H1 (cell line): ENCODE data around the gene RAD51B. TPM values are rescaled to one million over a fixed set of nuclear protein-coding genes. Genes with fewer than 3 reads are reported as not detected.

Experiments used
- CTCF ChIA-PET: fragments of 300-600 bp; sonication (Branson Sonifier 250); formaldehyde crosslinking; loops from one replicate; lab custom pipeline; 2021; ENCODE audit not compliant: partially characterized antibody; lab: Charles Lee
- POLR2A ChIA-PET: fragments of 300-600 bp; sonication (Branson Sonifier 250); formaldehyde crosslinking; loops from one replicate; lab custom pipeline; 2021; ENCODE audit warnings: inconsistent platforms; ENCODE audit not compliant: partially characterized antibody; lab: Charles Lee
- DNase-seq, 2 experiments: peaks; one replicate each; pipeline versions ENCODE4 v3.0.0 to v3.0.0-alpha.2; 2010 to 2022; ENCODE audit warnings: low spot score in 2 of 2, low read depth in 1 of 2, mixed read lengths in 1 of 2
- FAIRE-seq: peaks from 2 replicates; lab custom pipeline; 2011; peaks lifted over from hg19 to GRCh38; lab: Jason Lieb, UNC
- H2AFZ ChIP-seq: 2 replicates; pipeline ENCODE4 v1.8.1; 2012; ENCODE audit warnings: low read length, inconsistent platforms
- H2AK5ac ChIP-seq: 2 replicates; pipeline ENCODE4 v1.6.1; 2013; ENCODE audit warnings: low read depth, low read length
- H2BK120ac ChIP-seq: replicated peaks from 2 replicates; pipeline ENCODE3; 2013; ENCODE audit warnings: low read depth, low read length, inconsistent platforms
- H2BK12ac ChIP-seq: 2 replicates; pipeline ENCODE4 v1.6.1; 2013; ENCODE audit warnings: low read depth, low read length
- H2BK15ac ChIP-seq: 2 replicates; pipeline ENCODE4 v1.6.1; 2013; ENCODE audit warnings: low read length
- H2BK20ac ChIP-seq: 2 replicates; pipeline ENCODE4 v1.6.1; 2013; ENCODE audit warnings: low read length
- H2BK5ac ChIP-seq: 2 replicates; pipeline ENCODE4 v1.6.1; 2013; ENCODE audit warnings: low read depth, low read length
- H3K14ac ChIP-seq: 2 replicates; pipeline ENCODE4 v1.6.1; 2013; ENCODE audit warnings: inconsistent platforms; ENCODE audit not compliant: insufficient read length
- H3K18ac ChIP-seq: 2 replicates; pipeline ENCODE4 v1.6.1; 2013; ENCODE audit warnings: low read length; ENCODE audit errors: extremely low read depth
- H3K23ac ChIP-seq: 2 replicates; pipeline ENCODE4 v1.6.1; 2013; ENCODE audit warnings: inconsistent platforms; ENCODE audit not compliant: insufficient read length
- H3K23me2 ChIP-seq: 2 replicates; pipeline ENCODE4 v1.6.1; 2013; ENCODE audit warnings: low read depth, low read length
- H3K27ac ChIP-seq: 2 replicates; pipeline ENCODE4 v1.6.1; 2011; ENCODE audit warnings: low read depth, low read length, inconsistent platforms
- H3K27me3 ChIP-seq, 4 experiments: replicated peaks in 1 of 4; 1 replicate in 1 of 4; 2 replicates in 3 of 4; pipeline versions ENCODE4 v1.6.1 to v1.8.1; 2011 to 2013; ENCODE audit warnings: low read length in 3 of 4, mild to moderate bottlenecking in 3 of 4, inconsistent platforms in 2 of 4, mixed read lengths in 2 of 4, moderate library complexity in 1 of 4; ENCODE audit not compliant: control insufficient read depth in 3 of 4, insufficient read depth in 3 of 4; ENCODE audit errors: extremely low read depth in 1 of 4
- H3K36me3 ChIP-seq, 4 experiments: 2 replicates each; pipeline versions ENCODE4 v1.6.1 to v1.8.1; 2011 to 2013; ENCODE audit warnings: mild to moderate bottlenecking in 4 of 4, low read length in 3 of 4, moderate library complexity in 2 of 4, control low read depth in 1 of 4, inconsistent platforms in 1 of 4; ENCODE audit not compliant: insufficient read depth in 4 of 4, control insufficient read depth in 2 of 4
- H3K4ac ChIP-seq: replicated peaks from 2 replicates; pipeline ENCODE3; 2013; ENCODE audit warnings: low read length, low read depth, mixed read lengths, inconsistent platforms; ENCODE audit not compliant: insufficient read length
- H3K4me1 ChIP-seq, 4 experiments: replicated peaks in 1 of 4; 1 replicate in 1 of 4; 2 replicates in 3 of 4; pipeline versions ENCODE4 v1.6.1 to v1.8.1; 2011 to 2013; ENCODE audit warnings: low read length in 3 of 4, inconsistent platforms in 2 of 4, mixed read lengths in 1 of 4; ENCODE audit not compliant: insufficient read depth in 4 of 4, control insufficient read depth in 3 of 4
- H3K4me2 ChIP-seq, 2 experiments: 2 replicates each; pipeline versions ENCODE4 v1.6.1 to v1.8.1; 2011 to 2013; ENCODE audit warnings: low read depth in 2 of 2, low read length in 2 of 2, control low read depth in 1 of 2, inconsistent platforms in 1 of 2, mild to moderate bottlenecking in 1 of 2; ENCODE audit not compliant: insufficient read depth in 1 of 2
- H3K4me3 ChIP-seq, 4 experiments: fragments of 200-600, 300-600 bp in 1 of 4; sonication (generic), shearing (Covaris generic), sonication (Bioruptor Twin) in 1 of 4; 2 replicates each; pipeline versions ENCODE4 v1.5.1 to v1.8.1; 2011 to 2016; ENCODE audit warnings: low read length in 4 of 4, low read depth in 3 of 4, control low read depth in 2 of 4, inconsistent platforms in 2 of 4, mild to moderate bottlenecking in 2 of 4, mixed read lengths in 1 of 4, moderate library complexity in 1 of 4; ENCODE audit not compliant: insufficient read depth in 2 of 4; ENCODE audit errors: extremely low read depth in 1 of 4
- H3K56ac ChIP-seq: replicated peaks from 2 replicates; pipeline ENCODE3; 2013; ENCODE audit warnings: low read depth, mild to moderate bottlenecking, mixed read lengths, low read length, inconsistent platforms; ENCODE audit not compliant: insufficient read length
- H3K79me1 ChIP-seq: 2 replicates; pipeline ENCODE4 v1.6.1; 2013; ENCODE audit warnings: low read depth, low read length, control low read depth
- H3K79me2 ChIP-seq, 2 experiments: 2 replicates each; pipeline versions ENCODE4 v1.6.1 to v1.8.1; 2012 to 2013; ENCODE audit warnings: low read length in 2 of 2, mild to moderate bottlenecking in 2 of 2, inconsistent platforms in 1 of 2; ENCODE audit not compliant: insufficient read depth in 2 of 2, control insufficient read depth in 1 of 2
- H3K9ac ChIP-seq, 4 experiments: replicated peaks in 1 of 4; 1 replicate in 1 of 4; 2 replicates in 3 of 4; pipeline versions ENCODE4 v1.6.1 to v1.8.1; 2011 to 2013; ENCODE audit warnings: low read depth in 3 of 4, low read length in 3 of 4, control low read depth in 2 of 4, mild to moderate bottlenecking in 2 of 4, moderate library complexity in 2 of 4, inconsistent platforms in 1 of 4; ENCODE audit errors: extremely low read depth in 1 of 4
- H3K9me3 ChIP-seq, 2 experiments: 2 replicates each; pipeline versions ENCODE4 v1.6.1 to v1.8.1; 2012 to 2013; ENCODE audit warnings: mild to moderate bottlenecking in 2 of 2, moderate library complexity in 2 of 2, control low read depth in 1 of 2, inconsistent platforms in 1 of 2, low read depth in 1 of 2, low read length in 1 of 2, mixed read lengths in 1 of 2; ENCODE audit not compliant: insufficient read depth in 2 of 2
- H4K20me1 ChIP-seq, 2 experiments: replicated peaks in 1 of 2; 2 replicates each; pipeline versions ENCODE3 to v1.8.1; 2011 to 2013; ENCODE audit warnings: inconsistent platforms in 2 of 2, low read length in 2 of 2, mild to moderate bottlenecking in 1 of 2; ENCODE audit not compliant: insufficient read depth in 2 of 2, control insufficient read depth in 1 of 2
- H4K5ac ChIP-seq: 2 replicates; pipeline ENCODE4 v1.6.1; 2013; ENCODE audit warnings: low read length, low read depth, mixed read lengths, inconsistent platforms; ENCODE audit not compliant: insufficient read length
- H4K8ac ChIP-seq: 2 replicates; pipeline ENCODE4 v1.8.0; 2013; ENCODE audit warnings: mild to moderate bottlenecking, moderate library complexity, low read length, inconsistent platforms; ENCODE audit not compliant: insufficient read depth; ENCODE audit errors: extremely low read depth
- H4K91ac ChIP-seq: replicated peaks from 2 replicates; pipeline ENCODE3; 2013; ENCODE audit warnings: low read length, mixed read lengths, inconsistent platforms; ENCODE audit not compliant: insufficient read length
- ASH2L ChIP-seq: fragments of 200-600, 300-600 bp; sonication (generic); IDR thresholded peaks from one replicate; pipeline ENCODE4 v1.7.1; 2017; ENCODE audit warnings: low read length
- BCL11A ChIP-seq, 2 experiments: IDR thresholded peaks; one replicate each; pipeline ENCODE4 v1.6.1; 2011; ENCODE audit warnings: low read depth in 2 of 2, low read length in 2 of 2, mild to moderate bottlenecking in 2 of 2
- CTCF ChIP-seq, 3 experiments: IDR thresholded peaks; 1 replicate in 2 of 3; 2 replicates in 1 of 3; pipeline versions ENCODE4 v1.5.1 to v1.6.1; 2011; ENCODE audit warnings: low read length in 3 of 3, mild to moderate bottlenecking in 3 of 3, inconsistent platforms in 2 of 3, low read depth in 1 of 3, moderate library complexity in 1 of 3; ENCODE audit not compliant: insufficient read depth in 1 of 3; ENCODE audit errors: control extremely low read depth in 1 of 3
- EP300 ChIP-seq, 2 experiments: IDR thresholded peaks; 1 replicate in 1 of 2; 2 replicates in 1 of 2; pipeline ENCODE4 v1.6.1; 2011 to 2012; ENCODE audit warnings: low read depth in 2 of 2, low read length in 2 of 2, mild to moderate bottlenecking in 2 of 2, borderline replicate concordance in 1 of 2, inconsistent platforms in 1 of 2, moderate library complexity in 1 of 2
- FOSL1 ChIP-seq: IDR thresholded peaks from 2 replicates; pipeline ENCODE4 v1.6.1; 2011; ENCODE audit warnings: mild to moderate bottlenecking, low read depth, low read length, moderate library complexity; ENCODE audit not compliant: insufficient read depth
- GTF2F1 ChIP-seq: IDR thresholded peaks from 2 replicates; pipeline ENCODE4 v1.6.1; 2012; ENCODE audit warnings: low read depth, low read length, improper control_type of control experiment, borderline replicate concordance
- NRF1 ChIP-seq: IDR thresholded peaks from 2 replicates; pipeline ENCODE4 v1.6.1; 2011; ENCODE audit warnings: mild to moderate bottlenecking, low read depth, low read length, improper control_type of control experiment
- RBBP5 ChIP-seq: IDR thresholded peaks from 2 replicates; pipeline ENCODE4 v1.7.1; 2012; ENCODE audit warnings: low read depth, mild to moderate bottlenecking, inconsistent platforms, low read length, moderate library complexity, borderline replicate concordance
- RFX5 ChIP-seq: IDR thresholded peaks from 2 replicates; pipeline ENCODE4 v1.6.1; 2011; ENCODE audit warnings: low read depth, low read length, improper control_type of control experiment, borderline replicate concordance
- RNF2 ChIP-seq: fragments of 200-900, 300-1000 bp; sonication (generic); IDR thresholded peaks from 2 replicates; pipeline ENCODE4 v1.7.1; 2016; ENCODE audit warnings: borderline replicate concordance, low read depth, mild to moderate bottlenecking, antibody characterized with exemption, low read length; ENCODE audit not compliant: poor library complexity, severe bottlenecking; ENCODE audit errors: missing control alignments
- WGBS, 2 experiments: shearing (Covaris generic) in 1 of 2; methylation state at CpG; one replicate each; pipeline versions ENCODE4 v1.1.6 to v1.1.7; 2013 to 2015; ENCODE audit warnings: low lambda C conversion rate in 2 of 2, mixed read lengths in 2 of 2, inconsistent platforms in 1 of 2, low coverage in 1 of 2, missing lambda C conversion rate in 1 of 2; ENCODE audit not compliant: insufficient replicate concordance in 2 of 2, insufficient coverage in 1 of 2, insufficient read length in 1 of 2; ENCODE audit errors: extremely low coverage in 1 of 2, missing lambda C conversion rate in 1 of 2; 5-methylcytosine and 5-hydroxymethylcytosine counted together
- polyA plus RNA-seq, 7 experiments: library from polyadenylated mRNA; depleted of rRNA in 3 of 7; stranded (reverse) in 5 of 7; unstranded in 2 of 7; fragments of >200 nt in 5 of 7; fragments of 200-250 nt in 2 of 7; gene quantifications; 1 replicate in 5 of 7; 2 replicates in 1 of 7; 4 replicates in 1 of 7; pipeline versions ENCODE4 v1.2.1 to v1.2.3, GENCODE V29; 2011 to 2013; ENCODE audit warnings: missing spikeins in 2 of 7, mixed read lengths in 2 of 7
- total RNA-seq: library from RNA; stranded (reverse); fragmentation: NEBNext Ultra II Directional; extraction: Animal tissue kit (Norgen Biotek cat#: 25700); gene quantifications from 2 replicates; pipeline ENCODE4 v1.2.1, GENCODE V29; 2021

The RAD51B gene
- total and polyA plus RNA-seq, 2 of the 8 experiments (the other 6 are each of a cell fraction or from before 2014, with no cell fraction given), result 3.9 to 14.9 TPM

GRCh38 chr14:68740788-68741476 is 921.4 kb downstream of the RAD51B start:
- Histone ChIP-seq H3K9me3 (no peaks in the 10 kb centered on the region; a peak in 2 of 4 replicates), H3K4ac (no peak overlapping the region), H3K4me3 (no peak overlapping the region), H3K14ac (no peak overlapping the region), H3K18ac (no peak overlapping the region), H2AFZ (no peak overlapping the region), H3K23me2 (no peaks in the 10 kb centered on the region), H2BK15ac (no peak overlapping the region), H3K56ac (no peak overlapping the region), H3K36me3 (no peaks in the 10 kb centered on the region), H3K27ac (no peak overlapping the region), H2BK20ac (no peak overlapping the region), H4K91ac (no peak overlapping the region), H3K9ac (no peak overlapping the region), H4K5ac (no peak overlapping the region), H3K79me2 (no peaks in the 10 kb centered on the region), H3K4me1 (peaks cover 0 to 4% (median 0%) of the 10 kb centered on the region in 4 experiments; a peak in 2 of 7 replicates), H4K20me1 (no peaks in the 10 kb centered on the region), H3K23ac (no peak overlapping the region), H2AK5ac (no peak overlapping the region), H2BK12ac (no peak overlapping the region), H3K27me3 (no peaks in the 10 kb centered on the region), H2BK120ac (no peak overlapping the region), H2BK5ac (no peak overlapping the region), H3K79me1 (no peaks in the 10 kb centered on the region), H4K8ac (no peak overlapping the region), H3K4me2 (no peak overlapping the region)
- ChIA-PET POLR2A (no interaction called here), CTCF (no interaction called here)
- WGBS, 2 experiments, result 86% methylated on average over 4 of the region's 4 CpGs; no CpG with 5 or more reads in 1 of the 2 experiments
- DNase-seq (no peak), FAIRE-seq (no peak)
- TF ChIP-seq RBBP5 (no peak), FOSL1 (no peak), GTF2F1 (no peak), RNF2 (no peak), BCL11A (IDR thresholded peaks at IDR 0.05; ENCODE audit: low read depth in 2 of 2, low read length in 2 of 2) (no peak), EP300 (IDR thresholded peaks at IDR 0.05; ENCODE audit: borderline replicate concordance in 1 of 2, low read depth in 2 of 2, low read length in 2 of 2) (no peak), RFX5 (no peak), CTCF (IDR thresholded peaks at IDR 0.05; ENCODE audit: control extremely low read depth in 1 of 3, insufficient read depth in 1 of 3, low read depth in 1 of 3, low read length in 3 of 3) (no peak), NRF1 (no peak), ASH2L (no peak)
